Measurements from ENCODE around the gene MSANTD2. TPM values are rescaled to one million over a fixed set of nuclear protein-coding genes. Genes with fewer than 3 reads are reported as not detected.

Gene MSANTD2
- total RNA-seq, 1 donor, result 4.0 TPM

GRCh38 chr11:124821995-124822730, 22.0 kb upstream of the MSANTD2 start:
- no peak for DNase-seq (ENCODE audit: low read depth in 2 of 3, low spot score in 2 of 3)

GRCh38 chr11:124817036-124817435, 16.8 kb upstream of the MSANTD2 start:
- no peak for DNase-seq (ENCODE audit: low read depth in 2 of 3, low spot score in 2 of 3)

- DNase-seq (ENCODE audit: low read depth in 2 of 3, low spot score in 2 of 3), result no peak
Measured at GRCh38 chr11:124814739-124815138, 14.5 kb upstream of the MSANTD2 start.

- DNase-seq (ENCODE audit: low read depth in 2 of 3, low spot score in 2 of 3), result no peak
Measured at GRCh38 chr11:124812876-124813275, 12.7 kb upstream of the MSANTD2 start.

GRCh38 chr11:124811399-124812125, 11.4 kb upstream of the MSANTD2 start:
- no peak for DNase-seq (ENCODE audit: low read depth in 2 of 3, low spot score in 2 of 3)

GRCh38 chr11:124807660-124808270, 7.6 kb upstream of the MSANTD2 start:
- DNase-seq (ENCODE audit: low read depth in 2 of 3, low spot score in 2 of 3), result no peak

- no peak for DNase-seq (ENCODE audit: low read depth in 2 of 3, low spot score in 2 of 3)
Measured at GRCh38 chr11:124807201-124807600, 7.0 kb upstream of the MSANTD2 start.

- DNase-seq (ENCODE audit: low read depth in 2 of 3, low spot score in 2 of 3), result no peak
Measured at GRCh38 chr11:124804884-124805283, 4.7 kb upstream of the MSANTD2 start.

GRCh38 chr11:124801636-124802312, 1.6 kb upstream of the MSANTD2 start:
- DNase-seq (ENCODE audit: low read depth in 2 of 3, low spot score in 2 of 3), result no peak

GRCh38 chr11:124801014-124801413, 808 bp upstream of the MSANTD2 start:
- peak in 1 of 3 donors; percentile 6 for DNase-seq (ENCODE audit: low read depth in 2 of 3, low spot score in 2 of 3)

GRCh38 chr11:124799348-124800225, 619 bp downstream of the MSANTD2 start:
- DNase-seq (ENCODE audit: low read depth in 2 of 3, low spot score in 2 of 3), result peak; percentile 30 to 46 (median 40)

GRCh38 chr11:124798991-124799347, 1.2 kb downstream of the MSANTD2 start:
- peak in 1 of 3 donors; percentile 1 for DNase-seq (ENCODE audit: low read depth in 2 of 3, low spot score in 2 of 3)

GRCh38 chr11:124796312-124796711, 3.9 kb downstream of the MSANTD2 start:
- no peak for DNase-seq (ENCODE audit: low read depth in 2 of 3, low spot score in 2 of 3)

- DNase-seq (ENCODE audit: low read depth in 2 of 3, low spot score in 2 of 3), result peak; percentile 13 to 81 (median 53)
Measured at GRCh38 chr11:124793466-124794278, 6.5 kb downstream of the MSANTD2 start.

GRCh38 chr11:124791626-124792341, 8.4 kb downstream of the MSANTD2 start:
- DNase-seq (ENCODE audit: low read depth in 2 of 3, low spot score in 2 of 3), result no peak

- no peak for DNase-seq (ENCODE audit: low read depth in 2 of 3, low spot score in 2 of 3)
Measured at GRCh38 chr11:124788521-124788920, 11.7 kb downstream of the MSANTD2 start.

GRCh38 chr11:124784051-124784450, 16.2 kb downstream of the MSANTD2 start:
- no peak for DNase-seq (ENCODE audit: low read depth in 2 of 3, low spot score in 2 of 3)

GRCh38 chr11:124783002-124783401, 17.2 kb downstream of the MSANTD2 start:
- no peak for DNase-seq (ENCODE audit: low read depth in 2 of 3, low spot score in 2 of 3)

- DNase-seq (ENCODE audit: low read depth in 2 of 3, low spot score in 2 of 3), result no peak
Measured at GRCh38 chr11:124779568-124779967, 20.6 kb downstream of the MSANTD2 start.
